Stimulated activated CD4-positive, alpha-beta T cell treated with anti-CD3 and anti-CD28 coated beads, Interleukin-1b, Interleukin-23, amount 100 ng/mL, for 1 hour (primary cell): ENCODE data around the gene COL17A1.

ENCODE experiments used
- DNase-seq, 2 donors: peaks; one replicate each; pipeline ENCODE4 v3.0.0-alpha.2; 2020; ENCODE audit warnings: low read depth in 2 of 2

COL17A1 gene

DNA sequence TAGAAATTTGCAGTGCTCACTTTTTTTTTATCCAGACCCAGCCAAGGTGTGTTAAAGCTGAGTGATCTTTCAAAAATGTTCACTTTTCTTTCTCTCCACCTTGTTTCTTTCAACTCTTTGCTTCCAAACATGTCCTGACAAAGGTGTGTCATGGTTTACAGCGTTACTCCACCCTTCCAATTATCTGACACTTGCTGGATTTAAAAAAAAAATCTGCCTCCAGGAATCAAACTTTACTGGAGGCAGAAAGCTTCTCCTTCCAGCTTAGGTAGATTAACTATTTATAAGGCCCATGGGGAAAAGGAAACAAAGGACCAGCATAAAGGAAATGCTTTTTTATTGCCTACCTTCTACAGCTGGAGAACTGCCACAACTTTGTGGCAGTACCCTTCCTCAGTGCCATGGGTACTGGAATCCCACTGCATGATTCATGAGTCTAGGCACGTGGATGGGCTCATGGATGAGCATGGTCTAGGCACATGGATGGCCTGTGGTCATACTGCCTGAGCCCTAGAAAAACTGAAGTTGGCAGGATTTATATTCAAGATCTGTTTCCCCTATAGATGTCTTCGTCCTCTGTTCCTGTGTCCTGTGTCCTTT lies at the start of gene COL17A1:
Gene COL17A1, minus strand, starts transcription at position 80 of the 600 bp plus-strand sequence. CDS start 5,207 bp downstream, outside the sequence.
- DNase-seq, result no peak

DNA sequence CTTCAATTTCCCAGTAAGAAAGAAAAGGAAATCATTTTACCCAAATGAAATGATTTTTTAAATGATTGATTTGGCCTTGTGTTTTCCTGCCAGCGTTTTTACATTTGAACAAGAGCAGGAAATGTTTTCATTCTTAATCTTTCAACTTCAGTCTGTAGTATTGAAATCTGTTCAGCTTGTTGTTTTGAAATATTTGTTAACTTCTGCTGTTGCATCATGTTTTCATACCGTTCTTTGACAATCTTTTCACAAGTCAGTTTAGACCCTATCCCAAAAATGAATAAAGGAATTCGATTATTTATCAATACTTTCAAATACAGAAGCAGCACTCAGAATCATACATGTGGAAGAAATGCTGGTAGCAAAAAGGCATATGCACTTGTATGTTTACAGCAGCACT lies 44.4 kb upstream of the COL17A1 start:
- DNase-seq, result no peak

DNA sequence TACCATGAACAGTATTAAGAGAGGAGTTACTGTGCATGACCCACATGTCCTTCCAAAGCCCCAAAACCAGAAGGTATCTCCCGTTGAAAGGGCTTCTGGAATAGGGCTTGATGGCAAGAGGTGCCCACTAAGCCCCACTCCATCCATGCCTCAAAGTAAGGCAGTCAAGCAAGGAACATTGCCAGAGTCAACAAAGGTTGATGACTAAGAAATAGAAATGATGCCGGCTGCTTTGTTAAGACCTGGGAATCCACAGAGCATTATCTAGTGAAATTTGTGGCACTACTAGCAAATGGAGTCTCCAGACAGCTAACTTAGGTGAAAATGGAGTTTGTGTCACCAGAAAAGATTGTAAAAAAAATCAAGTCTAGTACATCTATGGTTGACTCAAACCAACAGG lies 42.5 kb upstream of the COL17A1 start:
- no peak for DNase-seq

DNA sequence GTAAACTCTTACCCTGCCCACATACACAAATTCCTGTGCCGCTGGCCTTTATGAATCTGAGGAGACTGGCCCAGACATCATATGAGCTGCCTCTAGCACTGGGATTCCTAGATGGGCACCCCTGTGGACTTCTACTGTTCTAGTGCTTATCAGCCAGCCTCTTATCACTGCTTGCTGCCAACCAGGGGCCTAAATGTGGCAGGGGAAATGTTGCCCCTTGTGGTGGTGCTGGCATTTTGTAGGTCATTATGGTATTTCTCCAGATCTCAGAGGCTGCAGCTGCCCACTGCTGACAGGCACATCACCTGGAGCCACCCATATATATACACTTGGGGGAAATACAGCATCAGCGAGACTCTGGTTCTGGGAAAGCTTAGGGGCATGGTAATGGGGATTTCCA lies 41.7 kb upstream of the COL17A1 start:
- no peak for DNase-seq

DNA sequence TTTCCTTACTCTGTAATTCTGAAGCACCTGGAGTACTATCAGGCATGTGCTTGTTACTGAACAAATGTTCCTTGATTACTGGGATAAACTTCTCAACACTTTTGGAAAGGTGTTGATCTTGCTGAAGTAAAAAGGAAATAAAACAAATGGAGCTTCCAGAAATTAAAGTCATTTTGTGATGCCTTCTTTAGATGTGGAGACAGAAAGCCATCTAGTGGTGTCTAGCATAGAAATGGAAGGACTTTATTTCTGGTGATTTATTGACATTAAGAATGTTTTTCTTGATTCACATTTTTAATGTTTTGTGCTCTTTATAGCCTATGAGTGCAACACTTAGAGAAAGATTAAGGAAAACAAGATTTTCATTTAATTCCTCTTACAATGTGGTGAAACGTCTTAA lies 37.7 kb upstream of the COL17A1 start:
- DNase-seq, result no peak

DNA sequence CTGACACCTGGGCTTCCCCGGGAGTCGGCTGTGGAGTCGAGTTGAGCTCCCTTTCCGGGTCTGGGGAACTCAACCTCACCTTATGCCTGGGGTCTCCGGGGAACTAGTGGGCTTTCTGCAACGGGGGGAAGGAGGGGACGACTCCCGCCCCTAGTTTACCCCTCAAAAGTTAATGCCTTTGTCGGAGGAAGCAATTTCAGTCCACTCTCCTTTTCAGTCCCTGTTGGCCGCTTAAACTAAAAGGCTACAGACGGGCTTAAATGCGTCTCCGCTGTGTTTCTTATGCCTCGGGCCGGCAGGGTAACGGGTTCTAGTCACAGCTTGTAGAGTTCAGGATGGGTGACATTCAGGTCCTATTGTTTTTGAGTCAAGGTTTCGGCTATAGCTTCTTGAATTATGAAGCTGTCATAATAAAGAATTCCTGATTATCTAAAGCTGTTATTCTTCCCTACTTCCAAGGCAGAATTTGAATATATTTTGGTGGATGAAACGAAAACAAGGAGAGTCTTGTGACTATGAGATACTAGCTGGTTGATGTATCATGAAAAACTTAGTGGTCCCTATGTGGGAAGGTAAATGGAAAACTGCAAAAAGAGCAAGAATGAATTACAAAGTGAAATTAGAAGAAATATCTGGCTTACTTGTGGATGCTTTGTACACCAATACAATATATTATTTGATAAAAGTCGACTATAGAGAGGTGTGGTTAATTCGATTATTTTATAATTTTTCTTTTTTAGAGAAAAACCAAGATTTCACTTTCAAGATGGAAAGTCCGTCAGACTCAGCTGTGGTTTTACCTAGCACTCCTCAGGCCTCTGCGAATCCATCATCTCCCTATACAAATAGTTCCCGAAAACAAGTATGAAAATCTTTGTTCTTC lies 36.8 kb upstream of the COL17A1 start:
- peak in 1 of 2 donors; percentile 0 for DNase-seq

DNA sequence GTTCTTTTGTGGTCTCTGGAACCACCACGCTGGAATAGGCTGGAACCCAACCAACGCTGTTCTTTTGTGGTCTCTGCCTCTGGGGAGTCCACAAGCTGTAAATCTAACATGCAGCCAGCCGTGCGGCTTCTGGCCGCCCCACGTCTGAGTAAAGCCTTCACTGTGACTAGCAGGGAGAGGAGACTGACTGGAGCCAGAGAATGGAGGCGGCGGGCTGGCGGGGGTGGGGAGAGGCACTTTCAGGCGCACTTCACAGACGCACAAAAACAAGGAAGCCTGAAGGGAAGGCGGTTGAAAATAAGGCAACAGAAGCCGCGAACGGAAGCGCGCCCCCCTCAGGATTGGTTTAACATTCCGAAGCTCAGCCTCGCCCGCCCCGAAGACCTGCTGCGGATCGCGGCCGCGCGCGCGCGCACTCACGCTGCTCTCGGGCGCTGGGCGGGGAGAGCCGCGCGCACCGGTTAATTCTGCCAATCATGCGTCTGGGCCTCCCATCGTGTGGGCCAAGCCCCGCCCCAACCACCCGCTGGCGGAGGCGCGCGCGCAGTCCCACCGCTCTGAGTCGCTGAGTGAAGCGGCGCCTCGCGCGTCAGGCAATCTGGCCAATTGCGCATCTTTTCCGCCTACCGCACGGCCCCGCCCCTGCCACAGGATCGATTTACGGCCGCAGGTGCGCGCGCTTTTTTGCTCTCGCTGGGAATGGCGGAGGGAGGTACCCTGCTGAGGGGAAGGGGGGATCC lies 36.0 kb upstream of the COL17A1 start, which contains the start of gene SFR1:
Gene SFR1, plus strand, starts transcription at position 687 of the 740 bp plus-strand sequence. Its CDS starts 13 bp downstream, at position 700.
- DNase-seq, result peak; percentile 95 to 97

DNA sequence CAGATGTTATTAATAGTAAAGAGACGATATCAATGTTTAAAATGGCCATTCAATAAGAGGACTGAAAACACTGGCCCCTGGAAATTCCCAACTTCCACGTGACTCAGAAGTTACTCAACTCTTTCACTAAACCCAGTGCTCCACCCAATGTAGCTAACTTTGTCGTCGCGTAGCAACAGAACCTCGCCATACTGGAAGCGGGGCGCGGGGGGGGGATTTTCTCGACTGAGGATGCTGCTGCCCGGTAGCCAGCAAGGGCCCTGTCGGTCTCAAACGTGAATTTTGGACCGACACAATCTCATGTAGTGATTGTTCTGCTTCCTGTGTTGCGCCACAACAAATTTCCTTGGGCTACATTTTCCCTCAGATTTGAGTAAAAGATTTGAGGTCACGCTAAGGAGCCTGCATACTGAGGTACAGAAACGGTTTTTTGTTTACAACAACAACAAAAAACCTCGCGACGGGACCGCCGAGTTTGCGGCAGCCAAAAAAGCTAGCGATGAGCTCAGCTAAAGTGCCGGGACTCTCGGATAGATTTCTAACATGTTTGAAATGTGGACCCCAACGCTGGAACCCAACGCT lies 35.3 kb upstream of the COL17A1 start:
- peak; percentile 67 to 70 for DNase-seq

DNA sequence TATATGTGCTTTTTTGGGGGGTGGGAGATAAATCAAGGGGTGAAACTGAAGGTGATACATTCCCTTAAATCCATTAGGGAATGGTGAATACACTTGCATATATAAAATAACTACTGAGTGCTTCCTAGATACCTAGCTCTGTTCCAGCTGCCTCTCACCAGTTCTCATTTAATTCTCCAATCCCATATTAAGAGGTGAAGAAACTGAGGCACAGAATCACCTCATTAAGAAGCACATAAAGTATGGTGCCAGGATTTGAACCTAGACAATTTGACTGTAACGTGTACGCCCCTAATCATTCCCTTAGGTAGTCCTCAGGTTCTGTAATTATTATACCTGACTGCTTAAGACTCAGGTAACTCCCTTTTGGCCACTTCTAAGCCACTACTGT lies 34.8 kb upstream of the COL17A1 start:
- no peak for DNase-seq

DNA sequence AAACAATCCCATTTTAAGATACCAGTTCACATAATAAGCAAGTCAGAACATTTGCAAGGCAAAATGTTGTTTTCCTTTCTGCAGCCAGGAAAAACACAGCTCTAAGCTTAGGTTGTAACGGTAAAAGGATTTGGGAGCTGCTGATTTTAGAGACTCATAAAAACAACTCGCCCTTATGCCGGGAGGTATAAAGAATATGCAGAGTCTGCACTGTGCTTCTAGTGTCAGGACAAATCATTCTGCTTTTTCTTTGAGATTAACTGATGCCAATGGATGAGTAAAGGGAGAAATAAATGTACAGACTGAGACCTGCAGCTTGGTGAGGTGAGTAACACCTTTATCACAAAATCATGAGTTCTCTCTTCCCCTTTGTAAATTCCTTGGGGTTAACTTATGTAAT lies 34.3 kb upstream of the COL17A1 start:
- DNase-seq, result no peak

DNA sequence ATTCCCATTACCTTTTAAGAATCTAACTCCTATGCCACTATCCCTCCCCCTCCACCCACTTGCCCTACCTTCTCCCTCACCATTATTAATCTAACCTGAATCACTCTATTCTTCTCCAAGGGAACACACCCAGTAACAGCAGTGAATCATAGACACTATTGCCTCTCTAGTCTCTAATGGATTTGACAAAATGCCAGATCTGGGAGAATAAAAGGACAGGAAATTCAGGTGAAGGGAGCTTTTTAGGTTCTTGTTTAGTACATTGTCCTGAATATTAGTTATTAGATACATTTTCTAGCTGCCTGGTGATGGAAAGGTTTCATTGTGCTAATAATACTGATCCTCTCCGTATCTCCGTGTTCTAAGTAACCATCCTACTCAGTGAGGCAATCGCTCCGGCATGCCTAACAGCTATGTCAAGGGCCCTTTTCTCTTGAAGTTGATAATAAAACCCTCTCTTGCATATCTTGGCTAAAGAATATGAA lies 32.2 kb upstream of the COL17A1 start:
- DNase-seq, result no peak

DNA sequence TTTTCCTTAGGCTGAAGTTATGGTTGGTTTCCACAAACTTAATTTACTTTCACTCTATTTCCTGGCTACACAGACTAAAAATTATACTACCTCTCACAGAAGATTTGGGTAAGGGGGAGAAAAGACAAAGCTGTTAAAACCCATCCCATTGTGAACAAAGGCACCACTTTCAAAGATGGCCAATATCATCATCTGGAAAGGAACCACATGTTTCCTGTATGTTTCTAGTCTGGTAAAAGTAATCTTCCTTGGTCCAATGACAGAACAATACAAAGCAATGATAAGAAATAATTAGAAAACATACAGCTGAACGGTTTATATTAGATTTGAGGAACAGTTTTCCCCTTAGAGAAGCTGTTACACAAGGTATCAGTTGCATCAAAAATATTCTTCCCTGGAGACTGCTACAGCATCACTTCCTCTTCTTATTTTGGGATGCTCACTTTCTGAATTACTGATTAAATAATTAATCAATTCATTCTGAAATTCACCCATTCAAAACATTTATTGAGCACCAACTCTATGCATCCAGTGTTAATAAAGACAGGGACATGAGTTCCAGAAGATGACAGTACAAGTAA lies 27.8 kb upstream of the COL17A1 start:
- DNase-seq, result no peak

DNA sequence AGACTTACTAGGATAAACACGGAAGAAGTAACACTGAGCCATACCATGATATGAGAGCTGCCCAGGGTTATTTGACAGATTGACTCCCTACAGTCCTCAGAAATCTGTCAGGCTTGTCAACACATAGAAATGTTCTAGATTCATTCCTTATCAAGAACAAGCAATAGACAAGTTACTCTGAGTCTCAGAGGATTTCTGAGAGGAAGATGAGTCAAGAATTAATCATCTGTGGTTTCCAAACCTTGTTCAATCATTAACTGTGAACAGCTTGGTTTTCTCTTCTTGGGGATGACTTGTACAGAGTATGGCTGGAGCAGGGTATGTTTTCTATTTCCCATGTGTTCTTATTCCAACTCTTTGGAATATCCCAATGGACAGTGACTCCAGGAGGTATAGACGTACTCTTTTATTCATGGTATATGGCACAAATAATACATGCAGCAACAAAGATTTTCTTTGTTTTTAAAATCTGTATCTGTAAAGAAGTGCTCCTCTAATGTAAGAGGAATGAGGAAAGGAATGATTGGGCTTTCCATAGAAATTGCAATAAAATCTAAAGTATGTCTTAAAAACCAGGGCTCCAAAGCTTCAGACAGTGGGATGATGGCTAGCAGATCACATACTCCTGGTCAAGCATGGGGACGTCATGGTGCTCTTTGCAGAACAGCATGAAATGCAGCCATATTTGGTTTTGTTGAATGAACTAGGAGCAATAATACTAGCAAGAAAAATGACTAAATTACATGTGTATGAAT lies 24.4 kb upstream of the COL17A1 start:
- no peak for DNase-seq

DNA sequence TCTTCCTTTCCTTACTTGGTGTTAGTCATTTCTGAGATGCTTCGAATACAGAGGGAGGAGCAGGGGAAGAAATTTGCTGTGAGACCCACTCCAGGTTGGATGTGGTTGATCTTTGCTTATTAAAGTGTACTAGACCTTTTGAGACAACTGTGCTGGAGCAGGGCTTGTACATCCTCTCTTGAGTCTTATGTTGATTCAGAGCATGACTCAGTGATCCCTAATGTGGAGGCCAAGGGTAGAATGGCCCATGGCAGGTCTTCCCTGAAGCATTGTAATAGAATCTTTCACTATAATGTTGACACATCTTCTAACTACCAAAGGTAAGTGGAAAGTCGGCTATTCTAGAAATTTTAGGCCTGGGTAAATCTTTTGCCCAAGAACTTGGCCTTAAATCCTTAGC lies 19.2 kb upstream of the COL17A1 start:
- no peak for DNase-seq

DNA sequence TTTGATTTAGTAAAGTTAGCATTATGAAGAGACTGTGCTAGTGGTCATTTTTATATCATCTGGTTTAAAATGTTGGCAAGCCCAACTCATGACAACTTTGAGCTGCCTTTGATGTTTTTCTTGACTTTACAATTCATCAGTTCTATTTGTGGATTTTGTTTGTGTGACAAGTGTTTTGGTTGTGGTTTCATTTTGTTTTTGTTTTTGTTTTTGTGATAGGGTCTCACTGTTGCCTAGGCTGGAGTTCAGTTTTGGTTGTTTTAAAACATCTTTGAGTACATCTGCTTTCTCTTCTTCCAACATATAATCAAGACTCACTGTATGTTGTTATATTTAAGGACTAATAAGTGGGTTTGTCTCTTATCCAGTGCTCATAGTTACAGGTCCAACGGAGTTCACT lies 18.7 kb upstream of the COL17A1 start:
- no peak for DNase-seq

DNA sequence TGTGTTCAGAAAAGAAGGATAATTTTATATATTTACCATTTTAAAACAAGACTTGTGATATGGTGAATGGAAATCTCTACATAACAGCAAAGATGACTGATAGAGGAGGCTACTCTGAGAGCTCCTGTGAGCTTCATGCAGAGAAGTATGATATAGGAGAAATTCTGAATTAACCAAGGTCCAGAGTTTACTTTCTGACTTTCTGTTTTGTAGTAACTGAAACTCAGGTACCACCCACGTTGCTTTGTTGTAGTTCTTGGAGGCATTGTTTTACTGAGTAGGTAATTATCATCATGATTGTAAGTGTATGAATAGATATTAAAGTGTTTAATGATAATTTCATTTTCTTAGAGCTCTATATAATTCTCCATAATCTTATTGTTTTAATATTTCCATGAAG lies 18.3 kb upstream of the COL17A1 start:
- DNase-seq, result no peak

DNA sequence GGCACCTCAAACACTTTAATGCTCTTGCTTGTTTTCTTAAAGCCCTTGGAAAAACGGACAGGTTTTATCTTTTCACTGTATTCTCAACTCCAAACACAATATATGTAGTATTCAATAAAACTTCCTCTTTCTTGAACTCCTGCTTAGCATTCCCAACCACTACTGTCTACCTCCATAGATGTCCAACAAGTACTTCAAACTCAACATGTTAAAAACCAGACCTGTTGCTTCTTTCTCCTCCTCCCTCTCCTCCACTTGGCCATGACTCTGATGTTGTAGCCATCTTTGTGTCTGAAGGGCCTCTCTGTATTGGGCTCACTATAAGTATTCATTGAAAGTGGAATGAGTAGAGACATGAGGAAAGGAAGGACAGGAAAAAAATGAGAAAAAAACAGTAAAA lies 16.2 kb upstream of the COL17A1 start:
- DNase-seq, result no peak

DNA sequence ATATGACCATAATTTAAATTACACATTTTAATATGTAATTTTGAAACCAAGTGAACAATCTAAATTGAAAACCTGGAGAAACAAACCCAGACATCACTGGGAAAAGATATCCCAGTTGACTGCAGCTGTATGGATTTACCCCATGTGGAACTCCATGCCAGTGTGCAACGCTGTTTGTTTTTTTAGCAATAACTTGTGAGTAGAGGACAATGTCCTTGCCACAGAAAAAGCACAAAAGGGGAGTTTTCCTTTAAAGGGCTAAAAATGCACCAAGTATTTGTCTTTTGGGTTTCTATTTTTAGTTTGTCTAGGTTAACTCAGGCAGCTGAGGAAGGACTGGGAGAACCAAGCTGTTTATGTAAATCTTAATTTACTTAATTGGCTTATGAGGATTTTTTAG lies 15.1 kb upstream of the COL17A1 start:
- no peak for DNase-seq

DNA sequence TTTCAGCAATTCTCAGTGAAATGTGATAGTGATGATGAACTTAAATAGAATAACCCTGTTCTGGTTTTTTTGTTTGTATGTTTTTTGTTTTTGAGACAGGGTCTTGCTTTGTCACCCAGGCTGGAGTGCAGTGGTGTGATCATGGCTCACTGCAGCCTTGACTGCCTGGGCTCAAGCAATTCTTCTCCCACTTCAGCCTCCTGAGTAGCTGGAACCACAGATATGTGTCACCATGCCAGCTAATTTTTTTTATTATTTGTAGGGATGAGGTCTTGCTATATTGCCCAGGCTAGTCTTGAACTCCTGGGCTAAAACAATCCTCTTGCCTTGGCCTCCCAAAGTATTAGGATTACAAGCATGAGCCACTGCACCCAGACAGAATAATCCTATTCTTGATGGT lies 14.3 kb upstream of the COL17A1 start:
- no peak for DNase-seq

DNA sequence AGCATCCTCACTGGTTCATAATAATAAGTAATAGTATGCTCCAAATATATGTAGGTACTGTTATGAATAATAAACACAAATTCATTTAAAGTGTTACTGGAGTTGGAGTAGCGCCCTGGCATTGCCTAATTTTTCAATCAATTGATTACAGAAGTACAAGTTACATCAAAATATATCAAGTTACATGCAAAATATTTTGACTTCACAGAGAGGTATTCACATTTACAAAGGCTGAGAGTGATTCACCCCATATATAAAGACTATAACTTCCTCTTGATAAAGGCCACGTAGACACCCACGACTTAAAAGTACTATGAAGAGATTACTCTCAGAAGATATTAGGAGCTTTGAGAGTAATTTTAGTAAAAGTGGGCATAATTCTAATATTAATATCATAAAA lies 13.6 kb upstream of the COL17A1 start:
- no peak for DNase-seq

DNA sequence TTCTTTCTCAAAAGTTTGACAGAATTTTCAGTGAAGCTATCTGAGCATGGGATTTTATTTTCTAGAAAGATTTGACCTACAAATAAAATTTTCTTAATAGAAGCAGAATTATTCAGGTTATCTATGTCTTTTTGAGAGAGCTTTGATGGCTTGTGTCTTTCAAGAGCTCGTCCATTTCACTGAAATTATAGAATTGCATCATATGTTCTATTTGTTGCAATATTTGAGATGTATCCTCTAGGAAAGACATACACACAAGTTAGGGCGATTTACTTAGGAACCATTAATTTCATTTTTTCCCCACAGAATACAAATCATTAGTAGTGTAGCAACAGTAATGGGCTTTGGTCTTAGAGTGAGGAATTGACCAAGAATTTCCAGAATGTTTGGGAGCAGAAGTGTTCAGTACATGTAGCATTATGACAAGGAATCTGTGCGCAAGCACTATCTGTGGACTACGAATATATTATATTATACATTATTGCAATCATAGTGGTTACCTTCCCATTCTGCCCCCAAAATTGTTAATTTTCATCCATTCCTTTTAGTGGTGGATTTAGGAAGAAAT lies 12.8 kb upstream of the COL17A1 start:
- DNase-seq, result no peak
